Measurements from ENCODE around the gene HES2.

GRCh38 chr1:6424619-6425593 is 5.2 kb upstream of the HES2 start, which contains the start of gene ESPN:
- TF ChIP-seq CTCF (conservative IDR thresholded peaks at IDR 0.05; ENCODE audit: low read depth in 2 of 2) (no peak), ZNF331 (CRISPR knock-in tag; IDR thresholded peaks at IDR 0.05; ENCODE audit: low read depth) (no peak), EZH2 (IDR thresholded peaks at IDR 0.05; ENCODE audit: low read depth, unreplicated experiment) (peak; percentile 24), REST (IDR thresholded peaks at IDR 0.05; ENCODE audit: unreplicated experiment) (no peak), EZH2phosphoT487 (IDR thresholded peaks at IDR 0.05; ENCODE audit: unreplicated experiment) (peak; percentile 76), JUNB (IDR thresholded peaks at IDR 0.05; ENCODE audit: unreplicated experiment) (no peak), STAT1 (IDR thresholded peaks at IDR 0.05; ENCODE audit: unreplicated experiment) (no peak), POLR2AphosphoS5 (IDR thresholded peaks at IDR 0.05; ENCODE audit: low read depth) (no peak), CREB1 (CRISPR knock-in tag; IDR thresholded peaks at IDR 0.05; ENCODE audit: low read depth) (no peak)
